B cell (primary cell): ENCODE results near the gene ADAMTSL2.

Experiments
- CTCF ChIP-seq: fragments of 200-600 bp; IDR thresholded peaks from one replicate; pipeline ENCODE4 v1.8.0; 2022; ENCODE audit warnings: antibody characterized with exemption, mild to moderate bottlenecking
- EZH2 ChIP-seq: IDR thresholded peaks from 2 replicates; pipeline ENCODE4 v1.6.1; 2012; ENCODE audit warnings: borderline replicate concordance, low read depth, mild to moderate bottlenecking, moderate library complexity, low read length; ENCODE audit not compliant: insufficient read depth, poor library complexity, severe bottlenecking

GRCh38 chr9:133583111-133583510 is 48.6 kb downstream of the ADAMTSL2 start:
- no peak for TF ChIP-seq CTCF
- no peak for TF ChIP-seq EZH2
